ENCODE data around the gene USP13.

Gene USP13

GRCh38 chr3:179646177-179646576 is 6.7 kb upstream of the USP13 start:
- TF ChIP-seq, protein P1, sequence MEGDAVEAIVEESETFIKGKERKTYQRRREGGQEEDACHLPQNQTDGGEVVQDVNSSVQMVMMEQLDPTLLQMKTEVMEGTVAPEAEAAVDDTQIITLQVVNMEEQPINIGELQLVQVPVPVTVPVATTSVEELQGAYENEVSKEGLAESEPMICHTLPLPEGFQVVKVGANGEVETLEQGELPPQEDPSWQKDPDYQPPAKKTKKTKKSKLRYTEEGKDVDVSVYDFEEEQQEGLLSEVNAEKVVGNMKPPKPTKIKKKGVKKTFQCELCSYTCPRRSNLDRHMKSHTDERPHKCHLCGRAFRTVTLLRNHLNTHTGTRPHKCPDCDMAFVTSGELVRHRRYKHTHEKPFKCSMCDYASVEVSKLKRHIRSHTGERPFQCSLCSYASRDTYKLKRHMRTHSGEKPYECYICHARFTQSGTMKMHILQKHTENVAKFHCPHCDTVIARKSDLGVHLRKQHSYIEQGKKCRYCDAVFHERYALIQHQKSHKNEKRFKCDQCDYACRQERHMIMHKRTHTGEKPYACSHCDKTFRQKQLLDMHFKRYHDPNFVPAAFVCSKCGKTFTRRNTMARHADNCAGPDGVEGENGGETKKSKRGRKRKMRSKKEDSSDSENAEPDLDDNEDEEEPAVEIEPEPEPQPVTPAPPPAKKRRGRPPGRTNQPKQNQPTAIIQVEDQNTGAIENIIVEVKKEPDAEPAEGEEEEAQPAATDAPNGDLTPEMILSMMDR (IDR thresholded peaks at IDR 0.05): no peak

GRCh38 chr3:179651687-179652446 is 973 bp upstream of the USP13 start:
- TF ChIP-seq, protein P1 (IDR thresholded peaks at IDR 0.05): no peak

GRCh38 chr3:179653096-179653797 is 407 bp downstream of the USP13 start:
- TF ChIP-seq, protein P1 (IDR thresholded peaks at IDR 0.05): no peak; the same call in 1 of the 2 replicates

DNA sequence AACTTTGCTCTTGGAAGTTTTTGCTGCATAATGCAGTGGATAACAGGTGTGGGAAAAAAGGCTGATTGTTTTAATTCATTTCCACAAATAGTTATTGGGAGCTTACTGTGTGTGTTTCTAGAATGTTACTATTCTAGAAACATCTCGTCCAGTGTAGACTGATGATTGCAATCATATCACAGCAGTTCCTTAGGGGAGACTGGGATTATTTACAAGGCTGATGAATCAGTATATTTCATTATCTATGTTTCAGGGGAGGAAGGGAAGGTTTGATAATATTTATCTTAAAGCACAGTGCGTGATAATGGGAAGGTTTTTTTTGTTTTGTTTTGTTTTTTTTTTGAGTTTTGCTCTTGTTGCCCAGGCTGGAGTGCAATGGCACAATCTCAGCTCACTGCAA is 2.4 kb downstream of the USP13 start:
- TF ChIP-seq, protein P1 (IDR thresholded peaks at IDR 0.05): no peak

DNA sequence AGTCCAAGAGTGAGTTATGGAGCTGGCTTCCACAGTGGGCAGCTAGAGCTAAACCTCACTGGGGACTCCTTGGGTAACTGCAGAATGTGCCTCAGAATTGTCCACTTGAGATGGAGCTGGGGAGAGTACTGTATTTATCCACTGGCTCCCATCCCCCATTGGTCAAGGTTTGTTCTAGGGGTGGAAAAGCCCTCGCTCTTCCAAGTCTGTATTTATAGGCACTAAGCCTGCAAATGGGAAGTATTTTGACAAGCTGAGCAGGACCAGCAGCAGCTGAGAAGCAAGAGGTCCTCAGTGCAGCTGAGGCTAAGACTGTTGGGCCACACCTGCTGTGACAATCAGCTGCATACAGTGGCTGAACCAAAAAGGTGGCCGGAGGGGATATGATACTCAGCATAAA is 5.8 kb downstream of the USP13 start:
- TF ChIP-seq, protein P1 (IDR thresholded peaks at IDR 0.05): no peak

- TF ChIP-seq, protein P1 (IDR thresholded peaks at IDR 0.05): no peak
Measured at GRCh38 chr3:179660872-179661271, 8.0 kb downstream of the USP13 start.

DNA sequence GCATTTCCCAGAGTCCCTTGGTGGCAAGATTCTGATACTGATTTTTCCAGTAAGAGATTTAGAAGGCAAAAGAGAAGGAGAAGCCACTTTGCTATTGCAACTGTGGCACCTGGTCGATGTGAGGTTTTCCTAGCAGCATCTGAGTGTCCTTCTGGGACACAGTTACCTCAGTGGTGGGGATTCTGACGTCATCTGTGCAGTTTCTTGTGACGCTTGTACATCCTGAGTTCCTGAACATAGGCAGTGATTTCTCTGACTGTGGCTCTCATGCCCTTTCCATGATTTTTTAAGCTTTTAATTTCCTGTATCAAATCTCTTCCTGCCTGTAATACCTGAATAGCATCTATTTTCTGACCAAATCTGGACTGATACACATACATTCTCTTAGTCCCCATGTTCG is 8.9 kb downstream of the USP13 start:
- TF ChIP-seq, protein P1 (IDR thresholded peaks at IDR 0.05): no peak

Measured in LNCAP (cell line).